KOPT-K1 (cell line): ENCODE results near the gene DERL3.
"Not testable (repeated sequence)": the region's sequence is repeated elsewhere in the genome, so short reads cannot be mapped to it uniquely, and the experiment has no call there.

Experiments
- H3K27ac ChIP-seq: fragments of 200-600 bp; sonication (generic); 2 replicates; pipeline ENCODE4 v1.5.1; 2016; ENCODE audit warnings: antibody characterized with exemption, mild to moderate bottlenecking, low read depth, low read length; ENCODE audit not compliant: poor library complexity, severe bottlenecking
- H3K36me3 ChIP-seq: fragments of 200-600 bp; sonication (generic); 2 replicates; pipeline ENCODE4 v1.5.1; 2017; ENCODE audit warnings: antibody characterized with exemption, mild to moderate bottlenecking, low read length, moderate library complexity; ENCODE audit not compliant: insufficient read depth
- H3K9me3 ChIP-seq: fragments of 200-600 bp; sonication (generic); 2 replicates; pipeline ENCODE4 v1.5.1; 2017; ENCODE audit warnings: antibody characterized with exemption, low read length, mild to moderate bottlenecking; ENCODE audit not compliant: insufficient read depth, poor library complexity, severe bottlenecking

The DERL3 gene

GRCh38 chr22:23838681-23839468, at the start of gene DERL3:
TSS of gene DERL3 (minus strand) at chr22:23839006. CDS start at chr22:23838987, 19 bp downstream.
- Histone ChIP-seq H3K9me3 (no peaks in the 10 kb centered on the region), H3K36me3 (peaks cover 30% of the 10 kb centered on the region), H3K27ac (peak within 1 kb of the TSS; percentile 11)

GRCh38 chr22:23884140-23884539, 45.3 kb upstream of the DERL3 start:
- Histone ChIP-seq H3K9me3 (no peaks in the 10 kb centered on the region), H3K36me3 (no peaks in the 10 kb centered on the region), H3K27ac (no peak overlapping the region)

GRCh38 chr22:23883658-23884057, 44.9 kb upstream of the DERL3 start:
- no peaks in the 10 kb centered on the region for H3K36me3 ChIP-seq
- H3K27ac ChIP-seq: no peak overlapping the region
- H3K9me3 ChIP-seq: no peaks in the 10 kb centered on the region

DNA sequence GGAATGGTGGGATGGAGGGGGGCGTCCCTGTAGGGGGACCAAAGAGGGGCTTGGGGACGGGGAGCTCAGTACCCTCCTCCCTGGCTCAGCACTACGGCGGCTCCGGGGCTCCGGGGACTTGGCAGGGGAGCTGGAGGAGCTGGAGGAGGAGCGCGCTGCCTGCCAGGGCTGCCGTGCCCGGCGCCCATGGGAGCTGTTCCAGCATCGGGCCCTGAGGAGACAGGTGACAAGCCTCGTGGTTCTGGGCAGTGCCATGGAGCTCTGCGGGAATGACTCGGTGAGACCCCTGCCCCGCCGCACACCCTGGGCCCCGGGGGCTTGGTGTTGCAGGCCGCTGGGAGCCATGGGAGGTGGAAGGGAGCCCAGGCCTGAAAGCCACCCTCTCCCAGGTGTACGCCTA, 43.6 kb upstream of the DERL3 start:
- no peak overlapping the region for H3K27ac ChIP-seq
- no peaks in the 10 kb centered on the region for H3K36me3 ChIP-seq
- H3K9me3 ChIP-seq: no peaks in the 10 kb centered on the region

DNA sequence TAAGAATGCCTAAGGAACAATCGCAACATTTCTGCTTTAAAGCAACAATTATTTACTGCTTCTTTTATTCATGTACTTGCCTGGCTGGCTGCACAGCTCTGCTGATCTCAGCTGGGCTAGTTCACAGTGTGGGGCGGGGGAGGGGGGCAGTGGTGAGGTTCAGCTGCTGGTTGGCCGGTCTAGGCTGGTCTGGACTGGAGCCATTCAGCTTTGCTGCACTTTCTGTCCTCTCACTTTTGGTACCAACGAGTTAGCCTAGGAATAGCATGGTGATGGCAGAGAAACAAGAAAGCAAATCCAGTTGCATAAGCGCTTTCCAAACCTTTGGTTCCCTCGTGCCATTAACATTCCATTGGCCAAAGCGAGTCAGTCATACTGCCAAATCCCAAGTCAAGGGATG, 39.4 kb upstream of the DERL3 start:
- Histone ChIP-seq H3K36me3 (no peaks in the 10 kb centered on the region), H3K27ac (no peak overlapping the region)

DNA sequence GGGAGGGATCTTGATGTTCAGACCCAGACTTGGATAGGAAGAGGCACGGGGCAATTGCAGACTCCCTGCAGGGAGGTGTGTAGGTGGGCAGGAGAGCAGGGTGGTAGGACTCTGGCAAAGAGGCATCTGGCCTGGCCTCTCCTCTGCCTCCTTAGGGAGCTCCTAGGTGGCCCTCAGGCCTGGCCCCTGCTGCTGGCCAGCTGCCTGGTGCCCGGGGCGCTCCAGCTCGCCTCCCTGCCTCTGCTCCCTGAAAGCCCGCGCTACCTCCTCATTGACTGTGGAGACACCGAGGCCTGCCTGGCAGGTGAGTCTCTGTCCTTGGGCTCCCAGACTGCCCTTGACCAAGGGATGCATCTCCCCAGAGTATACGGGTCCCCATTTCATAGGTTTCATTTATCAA, 38.8 kb upstream of the DERL3 start:
- no peak overlapping the region for H3K27ac ChIP-seq
- no peaks in the 10 kb centered on the region for H3K36me3 ChIP-seq
- H3K9me3 ChIP-seq: no peaks in the 10 kb centered on the region

More for the DNA sequence above, 39.4 kb upstream of the DERL3 start:
- no peaks in the 10 kb centered on the region for H3K9me3 ChIP-seq

GRCh38 chr22:23875801-23876200, 37.0 kb upstream of the DERL3 start:
- Histone ChIP-seq H3K36me3 (no peaks in the 10 kb centered on the region), H3K27ac (no peak overlapping the region), H3K9me3 (no peaks in the 10 kb centered on the region)

DNA sequence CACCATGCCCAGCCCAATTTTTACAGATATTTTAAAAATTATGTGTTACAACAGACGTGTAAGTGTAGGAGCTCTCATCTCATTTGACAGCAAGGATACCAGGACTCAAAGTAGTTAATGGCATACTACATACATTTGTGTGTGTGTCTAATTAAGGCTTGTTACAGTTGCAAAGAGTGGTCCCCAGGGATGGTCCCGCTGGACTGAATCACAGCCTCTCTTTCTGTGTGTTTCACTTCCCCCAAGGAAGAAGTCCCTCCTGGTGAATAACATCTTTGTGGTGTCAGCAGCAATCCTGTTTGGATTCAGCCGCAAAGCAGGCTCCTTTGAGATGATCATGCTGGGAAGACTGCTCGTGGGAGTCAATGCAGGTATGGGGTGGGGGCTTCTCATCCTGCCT, 36.1 kb upstream of the DERL3 start:
- H3K9me3 ChIP-seq: no peaks in the 10 kb centered on the region
- H3K27ac ChIP-seq: no peak overlapping the region
- H3K36me3 ChIP-seq: peaks cover 5% of the 10 kb centered on the region; the same call in 1 of the 2 replicates

GRCh38 chr22:23868580-23868979, 29.8 kb upstream of the DERL3 start:
- peaks cover 14% of the 10 kb centered on the region; the same call in 1 of the 2 replicates for H3K36me3 ChIP-seq
- no peak overlapping the region for H3K27ac ChIP-seq
- no peaks in the 10 kb centered on the region for H3K9me3 ChIP-seq

DNA sequence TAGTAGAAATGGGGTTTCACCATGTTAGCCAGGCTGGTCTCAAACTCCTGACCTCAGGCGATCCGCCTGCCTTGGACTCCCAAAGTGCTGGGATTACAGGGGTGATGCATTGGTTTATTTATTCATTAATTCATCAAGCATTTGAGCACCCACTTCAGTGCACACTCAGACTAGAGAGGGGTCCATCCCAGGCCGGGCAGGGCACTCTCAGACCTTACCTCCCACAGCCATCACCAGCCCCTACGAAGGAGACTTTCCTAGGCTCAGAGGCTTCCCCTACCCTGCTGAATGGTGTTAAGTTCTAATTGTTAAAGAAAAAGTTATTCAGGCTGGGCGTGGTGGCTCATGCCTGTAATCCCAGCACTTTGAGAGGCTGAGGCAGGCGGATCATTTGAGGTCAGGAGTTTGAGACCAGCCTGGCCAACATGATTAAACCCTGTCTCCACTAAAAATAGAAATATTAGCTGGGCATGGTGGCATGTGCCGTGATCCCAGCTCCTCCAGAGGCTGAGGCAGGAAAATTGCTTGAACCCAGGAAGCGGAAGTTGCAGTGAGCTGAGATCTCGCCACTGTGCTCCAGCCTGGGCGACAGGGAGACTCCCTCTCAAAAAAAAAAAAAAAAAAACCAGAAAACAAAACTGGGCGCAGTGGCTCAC, 25.8 kb upstream of the DERL3 start:
- H3K27ac ChIP-seq, H3K9me3 ChIP-seq, H3K36me3 ChIP-seq: not testable (repeated sequence)

DNA sequence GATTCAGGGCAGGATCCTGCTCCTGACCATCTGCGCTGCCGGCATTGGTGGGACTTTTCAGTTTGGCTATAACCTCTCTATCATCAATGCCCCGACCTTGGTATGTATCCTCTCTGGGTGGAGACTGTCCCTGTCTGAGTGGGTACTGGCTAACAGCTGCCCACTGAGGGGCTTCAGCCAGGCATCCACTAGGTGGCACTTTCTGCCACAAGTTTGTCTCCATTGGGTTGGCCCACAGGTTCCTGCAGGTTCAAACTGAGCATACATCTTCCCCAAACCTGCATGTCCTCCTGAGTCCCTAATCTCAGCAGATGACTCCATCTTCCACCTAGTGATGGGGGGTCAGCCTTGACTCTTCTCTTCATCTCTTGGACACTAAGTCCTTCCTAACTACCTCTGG, 23.3 kb upstream of the DERL3 start:
- H3K9me3 ChIP-seq: no peaks in the 10 kb centered on the region
- H3K36me3 ChIP-seq: no peaks in the 10 kb centered on the region
- no peak overlapping the region for H3K27ac ChIP-seq

DNA sequence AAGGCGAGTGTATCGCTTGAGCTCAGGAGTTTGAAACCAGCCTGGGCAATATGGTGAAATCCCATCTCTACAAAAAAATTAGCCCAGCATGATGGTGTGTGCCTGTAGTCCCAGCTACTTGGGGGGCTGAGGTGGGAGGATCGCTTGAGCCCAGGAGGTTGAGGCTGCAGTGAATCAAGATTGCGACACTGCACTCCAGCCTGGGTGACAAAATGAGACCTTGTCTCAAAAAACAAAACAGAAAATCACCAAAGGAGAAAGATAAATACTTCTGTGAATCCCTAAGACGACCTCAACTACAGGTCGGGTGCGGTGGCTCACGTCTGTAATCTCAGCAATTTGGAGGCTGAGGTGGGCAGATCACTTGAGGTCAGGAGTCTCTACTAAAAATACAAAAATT, 21.4 kb upstream of the DERL3 start:
- H3K9me3 ChIP-seq, H3K36me3 ChIP-seq, H3K27ac ChIP-seq: not testable (repeated sequence)

- Histone ChIP-seq H3K27ac (no peak overlapping the region), H3K36me3 (no peaks in the 10 kb centered on the region), H3K9me3 (no peaks in the 10 kb centered on the region)
Observed at GRCh38 chr22:23859201-23859600, 20.4 kb upstream of the DERL3 start.

DNA sequence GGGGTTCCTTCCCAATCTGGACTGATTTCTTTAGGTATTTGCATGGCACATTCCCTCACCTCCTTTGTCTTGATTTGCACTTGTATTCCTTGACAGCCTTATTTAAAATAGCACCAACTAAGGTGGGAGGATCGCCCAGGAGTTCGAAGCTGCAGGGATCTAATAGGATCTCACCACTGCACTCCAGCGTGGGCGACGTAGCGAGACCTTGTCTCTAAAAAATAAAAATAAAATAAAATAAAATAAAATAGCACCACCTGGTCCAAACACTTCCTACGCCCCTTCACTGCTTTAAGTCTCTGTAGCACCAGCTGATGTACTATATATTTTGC, 19.6 kb upstream of the DERL3 start:
- Histone ChIP-seq H3K27ac (peak overlapping the region; percentile 80), H3K36me3 (no peaks in the 10 kb centered on the region), H3K9me3 (no peaks in the 10 kb centered on the region)

GRCh38 chr22:23857606-23858483, 19.0 kb upstream of the DERL3 start, which contains the start of gene SLC2A11:
TSS of gene SLC2A11 (plus strand) at chr22:23857875. CDS start at chr22:23858000, 125 bp downstream.
- peak within 1 kb of the TSS; percentile 80 for H3K27ac ChIP-seq
- H3K36me3 ChIP-seq: no peaks in the 10 kb centered on the region
- no peaks in the 10 kb centered on the region for H3K9me3 ChIP-seq
